Liver (tissue), 9 donors: ENCODE measurements around the gene ADK. TPM values are rescaled to one million over a fixed set of nuclear protein-coding genes. Genes with fewer than 3 reads are reported as not detected.

Experiments
- DNase-seq: peaks from one replicate; pipeline ENCODE4 v3.0.0-alpha.2; 2017; ENCODE audit warnings: low spot score
- H3K27ac ChIP-seq, 2 donors: one replicate each; pipeline ENCODE4 v1.7.0; 2013; ENCODE audit warnings: inconsistent platforms in 2 of 2, low read length in 2 of 2, control low read depth in 1 of 2, low read depth in 1 of 2, mild to moderate bottlenecking in 1 of 2
- H3K27me3 ChIP-seq, 4 donors: one replicate each; pipeline versions ENCODE4 v1.6.1 to v1.7.0; 2013; ENCODE audit warnings: low read length in 3 of 4, inconsistent platforms in 1 of 4, mild to moderate bottlenecking in 1 of 4, moderate library complexity in 1 of 4; ENCODE audit not compliant: control insufficient read depth in 4 of 4, insufficient read depth in 4 of 4
- H3K36me3 ChIP-seq, 4 donors: one replicate each; pipeline versions ENCODE4 v1.6.1 to v1.7.0; 2013; ENCODE audit warnings: low read length in 3 of 4, mild to moderate bottlenecking in 3 of 4, low read depth in 1 of 4, moderate library complexity in 1 of 4; ENCODE audit not compliant: control insufficient read depth in 4 of 4, insufficient read depth in 3 of 4
- H3K4me1 ChIP-seq, 4 donors: one replicate each; pipeline versions ENCODE4 v1.6.1 to v1.7.0; 2013; ENCODE audit warnings: low read length in 3 of 4, mild to moderate bottlenecking in 3 of 4, moderate library complexity in 1 of 4; ENCODE audit not compliant: control insufficient read depth in 4 of 4, insufficient read depth in 4 of 4
- H3K4me3 ChIP-seq, 3 donors: one replicate each; pipeline versions ENCODE4 v1.6.1 to v1.7.0; 2013; ENCODE audit warnings: low read length in 3 of 3, control low read depth in 1 of 3, low read depth in 1 of 3, mild to moderate bottlenecking in 1 of 3
- H3K9ac ChIP-seq, 2 donors: one replicate each; pipeline ENCODE4 v1.7.0; 2013; ENCODE audit warnings: low read length in 2 of 2, mild to moderate bottlenecking in 2 of 2, moderate library complexity in 2 of 2, control low read depth in 1 of 2, low read depth in 1 of 2
- H3K9me3 ChIP-seq, 4 donors: one replicate each; pipeline versions ENCODE4 v1.6.1 to v1.7.0; 2013; ENCODE audit warnings: low read length in 3 of 4; ENCODE audit not compliant: control insufficient read depth in 4 of 4
- EGR1 ChIP-seq, 2 donors: IDR thresholded peaks; 2 replicates each; pipeline ENCODE4 v1.6.1; 2016 to 2018; ENCODE audit warnings: antibody characterized with exemption in 2 of 2, low read depth in 2 of 2
- FOXA1 ChIP-seq: IDR thresholded peaks from 2 replicates; pipeline ENCODE4 v1.6.1; 2016; ENCODE audit warnings: antibody characterized with exemption
- FOXA2 ChIP-seq: IDR thresholded peaks from 2 replicates; pipeline ENCODE4 v1.6.1; 2016; ENCODE audit warnings: antibody characterized with exemption
- GABPA ChIP-seq, 2 donors: IDR thresholded peaks in 1 of 2; conservative IDR thresholded peaks in 1 of 2; 2 replicates each; pipeline ENCODE4 v1.6.1; 2016; ENCODE audit warnings: antibody characterized with exemption in 2 of 2, mild to moderate bottlenecking in 1 of 2, moderate library complexity in 1 of 2
- HNF4A ChIP-seq, 2 donors: conservative IDR thresholded peaks; 2 replicates each; pipeline ENCODE4 v1.6.1; 2016; ENCODE audit warnings: antibody characterized with exemption in 2 of 2, mild to moderate bottlenecking in 2 of 2
- HNF4G ChIP-seq: IDR thresholded peaks from 2 replicates; pipeline ENCODE4 v1.6.1; 2016; ENCODE audit warnings: antibody characterized with exemption
- JUND ChIP-seq, 2 donors: IDR thresholded peaks; 2 replicates each; pipeline ENCODE4 v1.6.1; 2016; ENCODE audit warnings: antibody characterized with exemption in 2 of 2
- NR2F2 ChIP-seq: IDR thresholded peaks from 2 replicates; pipeline ENCODE4 v1.6.1; 2016; ENCODE audit warnings: antibody characterized with exemption
- RAD21 ChIP-seq, 2 donors: IDR thresholded peaks; 2 replicates each; pipeline ENCODE4 v1.6.1; 2016; ENCODE audit warnings: antibody characterized with exemption in 2 of 2, mild to moderate bottlenecking in 2 of 2
- RXRA ChIP-seq, 2 donors: IDR thresholded peaks; 2 replicates each; pipeline ENCODE4 v1.6.1; 2017 to 2018; ENCODE audit warnings: antibody characterized with exemption in 2 of 2, mild to moderate bottlenecking in 1 of 2
- SP1 ChIP-seq: IDR thresholded peaks from 2 replicates; pipeline ENCODE4 v1.6.1; 2018; ENCODE audit warnings: antibody characterized with exemption, mild to moderate bottlenecking
- YY1 ChIP-seq: IDR thresholded peaks from 2 replicates; pipeline ENCODE4 v1.6.1; 2016; ENCODE audit warnings: antibody characterized with exemption, mild to moderate bottlenecking
- WGBS: extraction: QIAGEN DNeasy Blood & Tissue Kit; methylation state at CpG from one replicate; pipeline ENCODE4 v1.1.7; 2013; 5-methylcytosine and 5-hydroxymethylcytosine counted together
- polyA plus RNA-seq, 2 donors: library from polyadenylated mRNA; stranded (reverse) in 1 of 2; unstranded in 1 of 2; fragments of 200-250 nt in 1 of 2; fragments of >200 nt in 1 of 2; fragmentation: Nextera tagmentation in 1 of 2; extraction: Ambion mirVana in 1 of 2; gene quantifications; one replicate each; pipeline versions ENCODE4 v1.2.1 to v1.2.3, GENCODE V29; 2013 to 2015
- total RNA-seq, 2 donors: library from RNA; depleted of rRNA; stranded (reverse); fragments of >200 nt; gene quantifications; one replicate each; pipeline ENCODE4 v1.2.3, GENCODE V29; 2014
- TF ChIP-seq, protein P1 (sequence below): fragments of 150-350 bp; IDR thresholded peaks from 2 replicates; pipeline ENCODE4 v1.5.1; 2017; ENCODE audit warnings: improper control_type of control experiment, low read depth, low read length; ENCODE audit not compliant: missing input control
- TF ChIP-seq, protein P2 (sequence below): IDR thresholded peaks from 2 replicates; pipeline ENCODE4 v1.6.1; 2016; ENCODE audit warnings: antibody characterized with exemption
- TF ChIP-seq, protein P3 (sequence below): IDR thresholded peaks from 2 replicates; pipeline ENCODE4 v1.6.1; 2016; ENCODE audit warnings: antibody characterized with exemption
- TF ChIP-seq, protein P4 (sequence below): IDR thresholded peaks from 2 replicates; pipeline ENCODE4 v1.6.1; 2016; ENCODE audit warnings: antibody characterized with exemption, mild to moderate bottlenecking
- donor health status: healthy.
- donor health status: healthy.
- donor health status: healthy.
- donor health status: healthy.
- donor health status: healthy.

The ADK gene
- total and polyA plus RNA-seq, 4 donors = 18.0 to 110 (median 65.5) TPM

DNA sequence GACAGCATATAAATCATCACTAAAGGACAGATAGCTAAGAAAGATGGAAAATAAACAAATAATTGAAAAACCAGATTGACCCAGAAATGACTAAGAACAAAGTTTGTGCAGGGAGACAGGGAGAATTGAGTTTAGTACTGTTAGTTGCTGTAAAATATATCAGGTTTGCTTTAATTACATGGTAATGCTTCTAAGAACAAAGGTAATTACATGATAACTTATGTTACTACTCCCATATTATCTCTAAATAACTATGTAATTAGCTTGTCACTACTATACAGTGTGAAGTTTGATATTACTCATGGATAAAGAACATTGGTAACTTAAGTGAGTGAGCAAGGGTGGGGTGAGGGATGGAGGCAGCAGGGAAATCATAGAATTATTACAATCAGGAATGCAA is 540.1 kb downstream of the ADK start:
- TF ChIP-seq HNF4A (conservative IDR thresholded peaks at IDR 0.05) = no peak
- TF ChIP-seq RAD21 (IDR thresholded peaks at IDR 0.05) = no peak
- TF ChIP-seq NR2F2 = no peak
- Histone ChIP-seq H3K9ac (no peak overlapping the region), H3K4me3 (no peak overlapping the region), H3K27me3 (no peaks in the 10 kb centered on the region), H3K9me3 (no peaks in the 10 kb centered on the region), H3K27ac (no peak overlapping the region), H3K36me3 (peaks cover 0 to 4% (median 1%) of the 10 kb centered on the region in 4 donors), H3K4me1 (no peaks in the 10 kb centered on the region)
- DNase-seq = no peak

DNA sequence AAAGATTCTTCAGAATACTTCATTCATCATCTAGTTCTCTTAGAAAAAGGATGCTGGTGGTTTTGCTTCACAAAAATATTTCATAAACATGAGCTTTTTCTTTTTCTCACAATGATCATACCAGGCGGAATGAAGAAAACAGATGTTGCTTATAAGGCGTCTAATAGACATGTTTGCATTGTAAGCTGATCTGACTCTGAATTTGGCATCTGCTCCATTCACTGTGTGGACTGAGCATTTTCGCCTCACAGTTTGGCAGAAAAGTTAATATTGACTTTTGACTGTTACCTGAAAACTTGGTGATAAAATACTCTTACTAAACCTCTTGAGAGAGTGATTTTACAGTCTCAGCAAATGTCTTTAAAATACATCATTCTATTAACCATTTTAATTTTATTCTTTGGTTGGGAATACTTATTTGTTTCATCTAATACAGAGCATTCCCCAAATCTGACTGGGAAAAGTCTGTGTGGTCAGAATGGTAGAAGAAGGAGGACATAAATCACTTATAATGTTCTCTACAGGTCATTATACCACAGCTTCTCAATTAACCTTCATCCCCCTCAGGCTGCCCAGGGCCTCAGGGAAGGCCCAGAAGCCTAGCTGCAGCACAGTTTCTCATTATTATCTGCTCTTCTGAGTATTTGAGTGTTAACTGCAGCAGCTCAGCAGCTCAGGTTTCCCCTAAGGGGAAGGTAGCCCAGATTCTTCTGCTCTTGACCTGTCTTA is 553.8 kb downstream of the ADK start:
- Histone ChIP-seq H3K4me1 (peaks cover 0 to 15% (median 8%) of the 10 kb centered on the region in 4 donors), H3K27ac (no peak overlapping the region), H3K9me3 (no peaks in the 10 kb centered on the region), H3K27me3 (no peaks in the 10 kb centered on the region), H3K9ac (peak overlapping the region in 1 of 2 donors; percentile 7), H3K36me3 (peaks cover 0 to 5% (median 0%) of the 10 kb centered on the region in 4 donors), H3K4me3 (no peak overlapping the region)
- WGBS = 35% methylated on average over 3 of the region's 3 CpGs
- no peak for TF ChIP-seq SP1
- TF ChIP-seq HNF4G = no peak
- TF ChIP-seq, protein P1, sequence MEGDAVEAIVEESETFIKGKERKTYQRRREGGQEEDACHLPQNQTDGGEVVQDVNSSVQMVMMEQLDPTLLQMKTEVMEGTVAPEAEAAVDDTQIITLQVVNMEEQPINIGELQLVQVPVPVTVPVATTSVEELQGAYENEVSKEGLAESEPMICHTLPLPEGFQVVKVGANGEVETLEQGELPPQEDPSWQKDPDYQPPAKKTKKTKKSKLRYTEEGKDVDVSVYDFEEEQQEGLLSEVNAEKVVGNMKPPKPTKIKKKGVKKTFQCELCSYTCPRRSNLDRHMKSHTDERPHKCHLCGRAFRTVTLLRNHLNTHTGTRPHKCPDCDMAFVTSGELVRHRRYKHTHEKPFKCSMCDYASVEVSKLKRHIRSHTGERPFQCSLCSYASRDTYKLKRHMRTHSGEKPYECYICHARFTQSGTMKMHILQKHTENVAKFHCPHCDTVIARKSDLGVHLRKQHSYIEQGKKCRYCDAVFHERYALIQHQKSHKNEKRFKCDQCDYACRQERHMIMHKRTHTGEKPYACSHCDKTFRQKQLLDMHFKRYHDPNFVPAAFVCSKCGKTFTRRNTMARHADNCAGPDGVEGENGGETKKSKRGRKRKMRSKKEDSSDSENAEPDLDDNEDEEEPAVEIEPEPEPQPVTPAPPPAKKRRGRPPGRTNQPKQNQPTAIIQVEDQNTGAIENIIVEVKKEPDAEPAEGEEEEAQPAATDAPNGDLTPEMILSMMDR = no peak
- TF ChIP-seq, protein P2, sequence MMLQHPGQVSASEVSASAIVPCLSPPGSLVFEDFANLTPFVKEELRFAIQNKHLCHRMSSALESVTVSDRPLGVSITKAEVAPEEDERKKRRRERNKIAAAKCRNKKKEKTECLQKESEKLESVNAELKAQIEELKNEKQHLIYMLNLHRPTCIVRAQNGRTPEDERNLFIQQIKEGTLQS = no peak
- TF ChIP-seq YY1 = peak; percentile 20
- peak; percentile 25 to 40 for TF ChIP-seq HNF4A (conservative IDR thresholded peaks at IDR 0.05)
- peak in 1 of 2 donors; percentile 30 for TF ChIP-seq JUND (IDR thresholded peaks at IDR 0.05)
- TF ChIP-seq FOXA2 = peak; percentile 77
- peak; percentile 41 for TF ChIP-seq FOXA1
- no peak for TF ChIP-seq GABPA (IDR thresholded peaks at IDR 0.05 in 1 of 2, conservative IDR thresholded peaks at IDR 0.05 in 1 of 2)
- TF ChIP-seq RAD21 (IDR thresholded peaks at IDR 0.05) = peak; percentile 18 to 33
- peak in 1 of 2 donors; percentile 25 for TF ChIP-seq RXRA (IDR thresholded peaks at IDR 0.05)
- DNase-seq = no peak

DNA sequence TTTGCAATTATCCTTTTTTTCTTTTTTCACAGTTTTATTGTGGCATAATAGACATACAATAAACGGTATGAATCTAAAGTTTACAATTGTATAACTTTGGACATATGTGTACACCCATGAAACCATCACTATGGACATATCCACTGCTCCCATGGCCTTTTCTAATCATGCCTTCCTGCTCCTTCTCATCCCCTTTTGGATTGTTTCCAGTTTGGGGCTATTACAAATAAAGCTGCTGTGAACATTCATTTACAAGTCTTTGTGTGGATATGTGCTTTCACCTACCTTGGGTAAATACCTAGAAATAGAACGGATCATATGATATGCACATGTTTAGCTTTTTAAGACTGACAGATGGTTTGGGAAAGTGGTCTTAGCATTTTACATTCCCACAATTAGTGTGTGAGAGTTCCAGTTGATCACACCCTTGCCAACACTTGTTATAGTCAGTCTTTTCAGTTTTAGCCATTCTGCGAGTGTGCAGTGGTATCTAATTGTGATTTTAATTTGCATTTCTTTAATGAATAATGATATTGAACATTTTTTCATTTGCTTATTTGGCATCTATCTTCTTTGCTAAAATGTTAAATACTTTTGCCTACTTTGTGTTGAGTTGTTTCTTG is 554.4 kb downstream of the ADK start:
- Histone ChIP-seq H3K36me3 (peaks cover 0 to 5% (median under 1%) of the 10 kb centered on the region in 4 donors), H3K9ac (no peak overlapping the region), H3K9me3 (no peaks in the 10 kb centered on the region), H3K27ac (no peak overlapping the region), H3K4me1 (peaks cover 0 to 15% (median 8%) of the 10 kb centered on the region in 4 donors), H3K27me3 (no peaks in the 10 kb centered on the region), H3K4me3 (no peak overlapping the region)
- no peak for DNase-seq
- 90% methylated on average over 3 of the region's 3 CpGs for WGBS
- TF ChIP-seq JUND (IDR thresholded peaks at IDR 0.05) (no peak), YY1 (no peak), FOXA1 (no peak), EGR1 (IDR thresholded peaks at IDR 0.05; ENCODE audit: low read depth in 2 of 2) (no peak), HNF4G (no peak)
- TF ChIP-seq, protein P3, sequence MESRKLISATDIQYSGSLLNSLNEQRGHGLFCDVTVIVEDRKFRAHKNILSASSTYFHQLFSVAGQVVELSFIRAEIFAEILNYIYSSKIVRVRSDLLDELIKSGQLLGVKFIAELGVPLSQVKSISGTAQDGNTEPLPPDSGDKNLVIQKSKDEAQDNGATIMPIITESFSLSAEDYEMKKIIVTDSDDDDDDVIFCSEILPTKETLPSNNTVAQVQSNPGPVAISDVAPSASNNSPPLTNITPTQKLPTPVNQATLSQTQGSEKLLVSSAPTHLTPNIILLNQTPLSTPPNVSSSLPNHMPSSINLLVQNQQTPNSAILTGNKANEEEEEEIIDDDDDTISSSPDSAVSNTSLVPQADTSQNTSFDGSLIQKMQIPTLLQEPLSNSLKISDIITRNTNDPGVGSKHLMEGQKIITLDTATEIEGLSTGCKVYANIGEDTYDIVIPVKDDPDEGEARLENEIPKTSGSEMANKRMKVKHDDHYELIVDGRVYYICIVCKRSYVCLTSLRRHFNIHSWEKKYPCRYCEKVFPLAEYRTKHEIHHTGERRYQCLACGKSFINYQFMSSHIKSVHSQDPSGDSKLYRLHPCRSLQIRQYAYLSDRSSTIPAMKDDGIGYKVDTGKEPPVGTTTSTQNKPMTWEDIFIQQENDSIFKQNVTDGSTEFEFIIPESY = no peak
- TF ChIP-seq, protein P2 = no peak
- TF ChIP-seq, protein P4, sequence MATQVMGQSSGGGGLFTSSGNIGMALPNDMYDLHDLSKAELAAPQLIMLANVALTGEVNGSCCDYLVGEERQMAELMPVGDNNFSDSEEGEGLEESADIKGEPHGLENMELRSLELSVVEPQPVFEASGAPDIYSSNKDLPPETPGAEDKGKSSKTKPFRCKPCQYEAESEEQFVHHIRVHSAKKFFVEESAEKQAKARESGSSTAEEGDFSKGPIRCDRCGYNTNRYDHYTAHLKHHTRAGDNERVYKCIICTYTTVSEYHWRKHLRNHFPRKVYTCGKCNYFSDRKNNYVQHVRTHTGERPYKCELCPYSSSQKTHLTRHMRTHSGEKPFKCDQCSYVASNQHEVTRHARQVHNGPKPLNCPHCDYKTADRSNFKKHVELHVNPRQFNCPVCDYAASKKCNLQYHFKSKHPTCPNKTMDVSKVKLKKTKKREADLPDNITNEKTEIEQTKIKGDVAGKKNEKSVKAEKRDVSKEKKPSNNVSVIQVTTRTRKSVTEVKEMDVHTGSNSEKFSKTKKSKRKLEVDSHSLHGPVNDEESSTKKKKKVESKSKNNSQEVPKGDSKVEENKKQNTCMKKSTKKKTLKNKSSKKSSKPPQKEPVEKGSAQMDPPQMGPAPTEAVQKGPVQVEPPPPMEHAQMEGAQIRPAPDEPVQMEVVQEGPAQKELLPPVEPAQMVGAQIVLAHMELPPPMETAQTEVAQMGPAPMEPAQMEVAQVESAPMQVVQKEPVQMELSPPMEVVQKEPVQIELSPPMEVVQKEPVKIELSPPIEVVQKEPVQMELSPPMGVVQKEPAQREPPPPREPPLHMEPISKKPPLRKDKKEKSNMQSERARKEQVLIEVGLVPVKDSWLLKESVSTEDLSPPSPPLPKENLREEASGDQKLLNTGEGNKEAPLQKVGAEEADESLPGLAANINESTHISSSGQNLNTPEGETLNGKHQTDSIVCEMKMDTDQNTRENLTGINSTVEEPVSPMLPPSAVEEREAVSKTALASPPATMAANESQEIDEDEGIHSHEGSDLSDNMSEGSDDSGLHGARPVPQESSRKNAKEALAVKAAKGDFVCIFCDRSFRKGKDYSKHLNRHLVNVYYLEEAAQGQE = no peak
